Stimulated activated CD8-positive, alpha-beta memory T cell treated with anti-CD3 and anti-CD28 coated beads, Interleukin-4, amount 100 ng/mL, for 1 hour (primary cell): ENCODE results near the gene SRCIN1.
"Not testable (repeated sequence)": the region's sequence is repeated elsewhere in the genome, so short reads cannot be mapped to it uniquely, and the experiment has no call there.

Experiments
- DNase-seq, 2 donors: peaks; one replicate each; pipeline ENCODE4 v3.0.0-alpha.2; 2020; ENCODE audit warnings: low read depth in 2 of 2, low spot score in 1 of 2

SRCIN1 gene

DNA sequence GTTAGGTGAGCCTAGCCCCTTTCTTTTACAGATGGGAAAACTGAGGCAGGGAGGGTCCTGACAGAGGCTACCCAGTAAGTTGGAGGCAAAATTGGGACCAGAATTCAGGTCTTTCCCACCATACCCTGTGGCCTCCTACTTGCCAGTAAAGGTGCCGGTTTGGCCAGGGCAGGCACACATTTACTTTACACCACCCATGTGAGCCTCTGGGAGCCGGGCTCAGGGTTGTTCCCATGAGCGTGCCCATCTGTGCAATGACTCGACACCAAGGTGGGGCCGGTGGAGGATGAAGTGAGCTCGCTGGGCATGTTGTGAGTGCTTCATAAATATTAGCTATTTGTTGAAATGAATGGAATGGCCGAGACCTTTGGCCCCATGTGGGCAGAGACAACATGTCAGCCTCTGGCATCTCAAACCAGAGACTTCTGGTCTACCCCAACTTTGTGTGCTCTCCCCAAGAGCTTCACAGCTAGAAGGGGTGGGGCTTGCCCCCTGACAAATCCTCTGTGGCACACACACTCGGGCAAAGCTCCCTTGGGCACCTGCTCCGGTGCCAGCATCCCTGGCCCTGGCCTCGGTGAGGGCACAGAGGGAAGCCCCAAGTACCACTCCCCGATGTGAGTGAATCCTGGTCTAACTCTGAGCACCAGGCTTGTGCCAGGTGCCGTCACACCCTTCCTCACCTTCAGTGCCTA lies 60.1 kb downstream of the SRCIN1 start:
- no peak for DNase-seq

DNA sequence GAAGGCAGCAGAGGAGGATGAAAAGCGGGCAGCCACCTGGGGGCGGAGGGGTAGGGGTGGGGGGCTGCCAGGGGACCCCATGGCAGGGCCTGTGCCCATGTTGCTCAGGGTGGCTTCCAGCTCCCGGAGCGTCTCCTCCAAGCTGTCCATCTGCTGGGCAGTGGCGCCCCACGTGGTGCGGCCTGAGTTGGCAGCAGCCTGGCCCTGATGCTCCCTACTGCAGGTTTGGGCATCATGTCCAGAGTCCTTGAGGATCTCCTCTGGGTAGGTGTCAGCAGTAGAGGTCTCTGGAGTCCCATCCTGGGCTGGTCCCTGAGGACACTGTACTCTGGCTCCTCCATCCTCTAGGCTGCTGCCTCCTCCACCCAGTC lies 60.9 kb downstream of the SRCIN1 start:
- no peak for DNase-seq

DNA sequence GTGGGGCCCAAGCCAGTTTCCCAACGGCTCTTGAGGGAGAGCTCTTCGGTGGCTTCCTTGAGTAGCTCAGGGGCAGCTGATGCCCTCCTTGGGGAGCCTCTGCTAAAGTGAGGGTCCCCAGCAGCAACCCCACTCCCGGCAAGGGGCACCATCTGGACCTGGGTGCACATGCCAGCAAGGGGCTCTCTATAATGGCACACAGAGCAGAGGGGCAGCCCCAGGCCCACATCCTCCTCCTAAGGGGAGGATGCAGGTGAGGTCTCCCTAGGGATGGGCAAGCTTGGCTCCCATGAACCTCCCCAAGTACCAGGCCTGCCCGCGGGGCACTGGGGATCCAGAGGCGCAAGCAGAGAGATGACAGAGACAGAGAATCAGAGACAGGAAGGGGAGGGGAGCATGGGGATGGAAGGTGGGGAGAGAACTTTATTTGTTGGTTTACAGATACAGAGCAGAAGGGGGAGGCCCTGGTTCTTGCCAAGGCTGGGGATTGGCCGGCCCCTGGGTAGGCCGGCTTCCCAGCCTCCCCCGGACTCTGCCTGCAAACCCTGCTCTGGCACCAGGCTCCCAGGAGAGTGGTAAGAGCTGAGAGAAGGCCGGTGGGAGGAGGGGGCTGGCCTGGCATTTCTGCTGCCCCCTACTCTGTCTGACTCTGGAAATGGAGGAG lies 61.4 kb downstream of the SRCIN1 start:
- no peak for DNase-seq

DNA sequence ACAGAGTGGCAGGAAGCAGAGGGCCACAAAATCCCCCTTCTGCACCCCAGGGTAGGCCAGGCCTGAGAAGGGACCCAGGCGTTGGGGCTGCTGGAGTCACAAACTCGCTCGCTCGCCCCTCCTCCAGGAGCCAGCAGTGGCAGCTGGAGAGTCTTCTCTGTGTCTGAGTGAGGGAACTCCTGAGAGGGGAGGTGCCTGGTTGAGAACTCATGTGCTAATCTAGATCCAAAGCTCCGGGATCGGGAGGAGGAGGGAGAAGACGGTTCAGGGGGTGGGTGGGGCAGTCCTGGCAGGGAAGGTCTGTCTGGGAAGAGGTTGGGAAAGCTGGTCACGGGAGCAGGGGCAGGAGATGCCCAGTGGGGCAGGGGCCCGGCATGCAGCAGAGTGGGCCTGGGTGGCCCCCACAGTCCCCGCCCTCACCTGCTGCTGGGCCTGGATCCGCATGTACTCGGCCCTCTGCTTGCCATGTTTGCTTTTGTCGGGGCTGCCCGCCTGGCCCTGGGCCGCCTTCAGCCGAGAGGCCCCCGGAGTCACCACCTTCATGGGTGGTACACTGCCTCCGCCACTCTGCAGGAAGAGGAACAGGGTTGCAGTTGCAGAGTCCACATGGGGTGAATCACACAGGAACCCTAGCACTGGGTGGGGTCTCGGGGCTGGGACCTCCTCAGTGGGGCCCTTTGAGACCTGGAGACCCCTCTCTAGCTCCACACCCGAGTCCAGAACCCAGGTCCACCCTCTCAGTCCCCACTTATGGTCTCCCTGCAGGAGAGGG lies 62.2 kb downstream of the SRCIN1 start:
- DNase-seq: no peak

DNA sequence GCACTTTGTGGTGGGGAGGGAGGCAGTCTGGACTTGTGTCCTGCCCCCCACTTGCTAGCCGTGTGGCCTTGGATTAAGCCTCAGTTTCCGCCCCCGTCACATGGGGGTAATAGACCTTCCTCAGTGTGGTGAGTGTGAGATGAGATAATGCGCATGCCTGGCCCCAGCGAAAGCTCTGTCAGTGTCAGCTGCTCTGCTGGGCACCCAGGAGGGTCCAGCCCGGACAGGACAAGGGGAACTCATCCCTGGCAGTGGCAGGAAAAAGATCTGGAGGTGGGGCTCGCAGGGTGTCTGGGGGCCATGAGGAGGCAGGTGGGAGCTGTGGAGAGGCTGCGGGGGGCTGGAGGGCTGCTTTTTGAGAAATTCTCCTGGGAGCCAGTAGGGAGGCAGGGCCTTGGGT lies 63.5 kb downstream of the SRCIN1 start:
- DNase-seq: no peak

DNA sequence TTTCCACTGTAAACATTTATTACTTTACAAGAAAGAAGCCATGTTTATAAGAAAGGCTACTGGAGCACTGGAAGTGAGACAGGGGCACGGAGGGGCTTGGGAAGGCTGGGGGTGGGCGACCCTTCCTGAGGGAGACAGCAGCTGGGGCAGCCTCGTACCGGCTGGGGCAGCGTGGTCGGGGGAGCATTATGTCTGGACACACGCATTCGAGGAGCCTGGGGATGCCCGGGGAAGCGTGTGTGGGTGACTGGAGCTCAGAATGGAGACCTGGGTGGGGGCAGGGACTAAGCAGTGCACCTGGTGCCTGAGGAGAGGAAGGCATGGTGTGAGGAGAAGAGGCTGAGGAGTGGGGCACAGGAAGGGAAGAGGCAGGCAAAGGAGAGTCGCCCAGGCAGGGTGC lies 64.5 kb downstream of the SRCIN1 start:
- no peak for DNase-seq

DNA sequence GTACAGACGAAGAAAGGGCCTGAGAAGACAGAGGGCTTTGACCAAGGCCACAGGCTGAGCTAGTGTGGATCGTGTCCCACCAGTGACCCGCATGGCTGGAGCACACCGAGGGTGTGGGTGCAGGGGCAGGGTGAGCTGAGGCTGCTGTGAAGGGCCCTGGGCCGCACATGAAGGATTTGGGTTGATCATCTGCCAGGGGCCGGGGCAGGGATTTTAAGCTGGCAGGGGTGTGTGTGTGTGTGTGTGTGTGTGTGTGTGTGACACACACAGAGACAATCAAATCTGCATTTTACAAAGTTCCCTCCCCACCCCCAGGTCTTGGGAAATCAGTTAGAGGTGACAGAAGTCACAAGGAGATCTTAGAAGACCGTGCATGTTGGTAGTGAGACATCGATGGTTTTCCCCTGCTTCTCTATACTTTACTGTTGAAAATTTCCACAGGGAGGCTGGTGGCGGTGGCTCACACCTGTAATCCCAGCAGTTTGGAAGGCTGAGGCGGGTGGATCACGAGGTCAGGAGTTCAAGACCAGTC lies 65.2 kb downstream of the SRCIN1 start:
- DNase-seq: no peak

DNA sequence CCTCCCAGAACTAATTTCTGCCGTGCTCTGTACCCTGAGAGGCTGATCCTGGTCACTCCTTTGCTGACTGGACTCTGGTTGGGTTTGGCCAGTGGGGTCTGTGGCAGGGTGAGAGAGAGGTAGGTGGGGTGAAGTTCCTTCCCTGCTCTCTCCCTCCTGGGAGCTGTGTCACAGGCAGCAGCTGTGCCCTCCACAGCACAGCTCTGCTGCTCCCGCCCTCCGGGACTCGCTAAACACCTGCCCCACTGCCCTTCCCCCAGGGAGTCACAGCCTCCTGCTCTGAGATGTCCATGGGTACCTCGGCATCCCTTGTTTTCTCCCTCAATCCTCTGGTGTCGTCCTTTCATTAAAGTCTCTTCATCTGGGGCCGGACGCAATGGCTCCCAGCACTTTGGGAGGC lies 66.4 kb downstream of the SRCIN1 start:
- no peak for DNase-seq

DNA sequence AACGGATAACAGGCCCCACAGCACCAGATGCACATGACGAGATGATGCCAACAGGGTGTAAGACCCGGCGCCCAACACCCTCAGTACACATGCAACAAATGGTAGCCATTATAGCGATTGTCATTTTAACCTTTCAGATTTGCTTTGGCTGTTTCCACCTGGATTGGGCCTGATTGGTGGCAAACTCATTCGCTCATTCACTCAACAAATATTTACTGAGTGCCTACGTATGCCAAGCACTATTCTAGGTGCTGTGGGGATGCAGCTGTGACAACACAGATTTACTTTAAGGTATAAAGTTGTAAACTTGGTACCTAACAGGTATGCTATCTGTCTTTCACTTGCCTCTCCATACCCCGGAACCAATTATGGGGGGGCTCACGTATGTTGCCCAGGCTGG lies 66.8 kb downstream of the SRCIN1 start:
- DNase-seq: no peak

DNA sequence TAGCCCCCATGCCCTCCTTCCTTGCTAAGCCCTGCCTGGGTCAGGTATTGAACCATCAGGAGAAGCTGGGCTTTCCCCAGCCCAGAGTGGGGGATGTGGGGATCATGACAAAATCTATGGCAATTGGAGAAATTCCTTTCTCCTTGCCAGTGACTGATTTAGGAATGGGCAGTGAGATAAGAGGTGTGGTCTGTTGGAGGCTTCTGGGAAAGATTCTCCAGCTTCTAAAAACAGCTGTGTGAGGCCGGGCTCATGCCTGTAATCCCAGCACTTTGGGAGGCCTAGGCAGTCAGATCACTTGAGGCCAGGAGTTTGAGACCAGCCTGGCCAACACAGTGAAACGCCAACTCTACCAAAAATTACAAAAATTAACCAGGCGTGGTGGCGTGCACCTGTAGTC lies 69.1 kb downstream of the SRCIN1 start:
- no peak for DNase-seq

DNA sequence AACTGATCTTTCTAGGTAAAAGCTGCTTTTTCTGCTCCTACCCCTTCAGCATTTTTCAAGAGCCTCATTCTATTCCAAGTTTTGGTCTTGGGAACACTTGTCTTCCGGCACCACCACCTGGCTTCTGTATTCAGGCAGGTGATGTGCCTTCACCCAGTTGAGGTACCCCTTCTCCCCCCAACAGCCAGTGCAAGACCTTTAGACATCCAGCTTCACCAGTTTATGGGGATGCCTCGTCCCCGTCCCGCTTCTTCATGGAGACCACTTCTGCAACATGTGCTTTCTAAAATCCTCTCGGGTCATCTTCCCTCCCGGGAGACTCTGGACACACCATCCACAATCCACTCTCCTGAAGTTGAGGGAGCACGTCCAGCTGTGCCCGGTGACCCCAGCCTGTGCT lies 69.9 kb downstream of the SRCIN1 start:
- DNase-seq: no peak

DNA sequence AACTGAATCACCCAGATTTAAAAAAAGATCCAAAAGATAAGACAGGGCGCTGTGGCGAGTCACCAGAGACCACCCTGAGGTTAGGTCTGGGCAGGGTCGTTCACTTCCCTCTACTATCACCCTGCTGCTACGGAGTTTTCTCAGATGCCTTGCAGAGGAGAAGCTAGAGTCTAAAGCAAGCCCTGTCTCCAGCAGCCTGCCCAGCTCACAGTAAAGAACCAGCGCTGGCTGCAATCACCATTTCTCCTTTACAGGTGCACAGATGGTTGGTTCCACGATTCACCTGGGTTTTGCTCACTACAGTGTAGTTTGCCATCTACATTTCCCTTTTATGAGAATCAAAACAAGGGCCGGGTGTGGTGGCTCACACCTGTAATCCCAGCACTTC lies 71.3 kb downstream of the SRCIN1 start:
- no peak for DNase-seq

DNA sequence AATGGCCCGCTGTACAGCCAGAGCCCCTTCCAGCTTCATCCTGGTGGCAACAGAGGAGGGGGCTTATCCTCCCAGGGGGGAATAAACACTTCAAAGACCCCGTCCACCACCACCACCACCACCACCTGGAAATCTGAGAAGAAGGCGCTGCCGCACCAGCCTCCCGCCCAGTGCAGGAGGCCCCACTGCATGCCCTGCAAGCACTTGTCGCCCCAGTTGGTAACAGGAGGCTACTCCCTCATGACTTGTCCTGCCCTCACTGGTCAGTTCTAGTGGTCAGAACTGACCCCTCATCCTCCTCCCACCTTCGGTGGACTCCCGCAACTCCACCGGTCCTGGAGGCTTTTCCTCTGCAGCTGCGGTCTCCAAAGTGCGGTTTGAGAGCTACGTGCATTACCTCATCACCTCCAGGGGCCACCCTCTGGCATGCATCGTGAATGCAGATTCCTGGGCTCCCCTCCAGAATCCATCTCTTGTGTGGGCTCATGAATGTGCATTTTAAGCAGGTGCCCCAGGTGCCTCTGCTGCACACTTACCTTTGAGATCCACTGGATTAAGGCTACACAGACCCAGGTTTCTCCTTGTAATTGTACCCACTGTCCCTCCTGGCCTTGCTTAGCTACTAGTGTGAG lies 71.8 kb downstream of the SRCIN1 start:
- DNase-seq: no peak

DNA sequence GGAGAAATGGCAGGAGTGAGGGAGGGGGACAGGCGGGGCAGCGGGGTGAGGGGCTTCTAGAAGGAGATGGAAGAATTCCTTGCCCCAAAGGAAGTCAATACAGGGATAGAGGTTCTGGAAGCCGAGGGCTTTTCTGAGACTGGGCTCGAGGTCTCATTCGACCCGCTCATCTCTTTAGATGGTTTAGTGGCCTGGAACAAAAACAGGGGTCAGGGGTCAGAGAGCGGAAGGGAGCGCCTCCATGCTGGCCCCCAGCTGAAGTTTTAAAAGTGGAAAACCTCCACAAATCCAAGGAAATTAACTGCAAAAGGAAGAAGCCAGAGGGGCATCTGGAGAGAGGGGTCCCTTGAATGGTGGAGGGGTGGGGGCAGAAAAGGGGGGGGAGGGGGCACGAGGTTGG lies 72.5 kb downstream of the SRCIN1 start:
- no peak for DNase-seq

DNA sequence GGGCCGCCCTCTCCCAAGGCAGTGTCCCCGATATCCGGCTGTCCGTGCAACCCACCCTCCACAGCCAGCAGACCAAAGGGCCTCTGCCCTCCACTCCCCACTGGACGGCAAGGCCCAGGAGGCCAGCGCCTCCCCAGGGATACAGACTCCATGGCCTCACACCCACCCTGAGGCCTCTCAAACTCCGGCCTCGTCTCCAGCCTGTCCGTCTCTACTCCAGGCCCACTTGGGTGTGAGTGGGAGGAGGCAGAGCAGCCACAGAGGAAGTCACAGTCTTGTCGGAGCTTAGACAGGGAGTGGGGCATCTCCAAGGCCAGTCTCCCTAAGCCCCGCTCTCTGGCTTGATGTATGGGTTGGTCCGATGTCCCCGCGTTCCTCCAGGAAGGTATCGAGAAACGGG lies 73.3 kb downstream of the SRCIN1 start:
- no peak for DNase-seq

DNA sequence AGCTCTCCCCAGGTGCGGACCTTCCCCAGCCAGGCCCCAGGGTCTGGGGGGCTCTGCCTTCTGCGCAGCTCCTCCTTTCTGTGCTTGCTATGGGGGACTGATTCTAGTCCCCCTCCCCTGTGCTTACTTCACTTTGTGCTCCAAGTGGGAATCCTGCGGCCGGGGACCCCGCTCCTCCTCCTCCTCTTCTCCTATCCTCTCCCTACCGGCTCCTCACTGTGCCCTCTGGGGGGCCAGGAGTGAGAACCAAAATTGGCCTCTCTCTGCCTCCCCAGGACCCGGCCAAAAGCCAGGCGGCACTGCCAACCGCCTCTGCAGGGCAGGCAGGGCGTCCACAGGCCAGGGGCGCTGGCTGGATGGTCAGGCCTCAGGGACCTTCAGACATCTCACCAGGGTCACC lies 74.0 kb downstream of the SRCIN1 start:
- DNase-seq: not testable (repeated sequence)

DNA sequence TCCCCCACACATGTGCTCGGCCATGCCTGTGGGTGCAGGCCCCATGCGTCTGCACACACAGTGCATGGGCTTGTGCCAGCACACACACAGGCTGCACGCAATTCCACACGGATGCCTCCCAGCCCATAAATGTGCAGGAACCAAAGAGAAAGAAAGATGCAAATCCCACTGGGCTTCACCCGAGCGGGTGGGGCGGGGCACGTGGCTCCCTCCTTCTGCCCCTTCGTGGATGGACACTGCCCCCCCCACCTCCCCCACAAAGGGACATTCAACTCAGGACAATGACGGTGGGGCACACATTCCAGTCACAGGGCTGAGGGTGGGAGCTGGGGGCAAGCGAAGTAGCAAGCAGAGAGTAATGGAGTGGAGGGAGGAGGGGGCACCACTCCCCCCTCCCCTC lies 74.9 kb downstream of the SRCIN1 start:
- DNase-seq: not testable (repeated sequence)

DNA sequence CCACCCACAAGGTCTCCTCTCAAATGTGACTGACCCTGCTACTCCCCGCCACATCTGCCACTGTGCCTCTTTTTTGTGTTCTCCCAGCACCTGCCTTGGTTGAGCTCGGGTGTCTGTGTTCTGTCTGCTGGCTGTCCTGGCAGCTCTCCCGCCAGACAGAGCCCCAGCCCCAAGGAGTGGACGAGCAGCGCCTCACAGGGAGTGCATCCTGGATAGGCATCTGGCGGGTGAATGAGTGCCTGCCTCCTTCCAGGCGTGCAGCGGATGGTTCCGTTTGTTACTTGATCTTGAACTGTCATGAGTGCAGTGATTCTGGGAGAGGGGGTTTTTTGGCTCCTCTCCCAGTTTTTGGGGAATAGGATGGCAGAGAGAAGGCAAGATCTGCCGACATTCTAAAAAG lies 77.6 kb downstream of the SRCIN1 start:
- not testable (repeated sequence) for DNase-seq

DNA sequence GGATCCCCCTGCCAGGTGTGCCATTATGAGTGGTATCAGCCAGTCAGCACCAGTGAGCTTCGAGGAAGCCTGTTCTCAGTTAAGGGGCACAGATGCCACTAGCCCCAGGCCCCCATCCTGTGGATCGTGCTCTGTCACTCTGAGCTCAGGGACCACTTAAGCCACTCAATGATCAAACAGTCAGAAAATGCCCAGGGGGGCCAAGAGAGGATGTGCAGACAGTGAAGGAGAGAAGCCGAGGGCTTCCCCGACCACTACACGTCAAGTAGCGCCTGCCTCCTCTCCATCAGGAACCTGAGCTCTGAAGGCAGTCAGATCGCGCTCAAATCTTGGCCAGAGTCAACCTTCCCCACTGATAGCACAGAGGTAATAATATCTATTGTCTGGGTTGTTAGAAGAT lies 79.2 kb downstream of the SRCIN1 start:
- DNase-seq: not testable (repeated sequence)

DNA sequence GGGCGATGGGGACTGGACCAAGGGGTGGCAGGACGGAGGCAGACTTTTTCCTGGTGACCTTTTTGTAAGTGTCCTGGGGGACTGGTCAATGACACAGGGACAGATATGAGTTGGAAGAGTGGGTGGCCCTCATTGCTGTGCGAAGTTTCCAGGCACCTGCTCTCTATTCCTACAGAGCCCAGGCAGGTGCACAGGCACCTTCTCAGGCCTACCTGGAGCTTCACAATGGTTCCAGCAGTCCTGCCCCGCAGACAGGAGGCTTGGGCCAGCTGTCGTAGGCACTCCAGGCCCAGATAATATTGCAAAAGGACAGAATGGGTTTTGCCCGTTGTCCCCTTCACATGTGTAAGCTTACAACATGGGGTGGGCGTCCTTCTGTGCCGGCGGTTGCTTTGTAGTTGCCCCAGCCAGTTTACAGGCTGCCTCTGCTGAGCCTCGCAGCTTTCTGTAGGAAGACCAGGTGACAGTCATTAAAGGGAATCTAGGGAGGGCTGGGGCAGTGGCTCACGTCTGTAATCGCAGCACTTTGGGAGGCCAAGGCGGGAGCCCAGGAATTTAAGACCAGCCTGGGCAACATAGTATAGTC lies 93.2 kb downstream of the SRCIN1 start:
- DNase-seq: no peak
